CD4-positive, alpha-beta T cell (primary cell): ENCODE measurements around the gene TOMM40L. TPM values are rescaled to one million over a fixed set of nuclear protein-coding genes. Genes with fewer than 3 reads are reported as not detected.
A peak's percentile ranks its signal among the peaks of the same experiment; 100 is the strongest.

ENCODE experiments used
- ATAC-seq: fragments of 200-7000 bp; cut with Tn5 transposase; one replicate; pipeline ENCODE4 v1.10.0; 2022; ENCODE audit warnings: mild to moderate bottlenecking; ENCODE audit not compliant: poor library complexity
- CTCF ChIA-PET: fragments of 350-600 bp; sonication (Branson Sonifier 250); formaldehyde crosslinking; loops from one replicate; lab custom pipeline; 2021; ENCODE audit warnings: antibody characterized with exemption, inconsistent platforms; lab: Charles Lee
- POLR2A ChIA-PET: fragments of 350-600 bp; sonication (Branson Sonifier 250); formaldehyde crosslinking; loops from one replicate; lab custom pipeline; 2021; ENCODE audit warnings: antibody characterized with exemption, inconsistent platforms; lab: Charles Lee
- DNase-seq, 14 experiments: peaks; one replicate each; pipeline ENCODE4 v3.0.0-alpha.2; 2013 to 2020; ENCODE audit warnings: mixed read lengths in 2 of 14
- H3K27ac ChIP-seq, 2 donors: one replicate each; pipeline versions ENCODE4 v1.5.1 to v1.7.0; 2013; ENCODE audit warnings: low read length in 2 of 2, low read depth in 1 of 2, mild to moderate bottlenecking in 1 of 2
- H3K27me3 ChIP-seq, 2 experiments: 1 replicate in 1 of 2; 2 replicates in 1 of 2; pipeline versions ENCODE4 v1.6.1 to v1.7.0; 2013; ENCODE audit warnings: low read length in 2 of 2, control low read depth in 1 of 2, mild to moderate bottlenecking in 1 of 2, moderate library complexity in 1 of 2; ENCODE audit not compliant: insufficient read depth in 2 of 2, control insufficient read depth in 1 of 2
- H3K36me3 ChIP-seq: one replicate; pipeline ENCODE4 v1.6.1; 2013; ENCODE audit warnings: low read length, control low read depth; ENCODE audit not compliant: insufficient read depth
- H3K4me1 ChIP-seq: one replicate; pipeline ENCODE4 v1.6.1; 2013; ENCODE audit warnings: low read length, control low read depth; ENCODE audit not compliant: insufficient read depth
- H3K4me3 ChIP-seq: one replicate; pipeline ENCODE4 v1.5.1; 2013; ENCODE audit warnings: mild to moderate bottlenecking, low read length, moderate library complexity
- H3K9me3 ChIP-seq, 2 experiments: 1 replicate in 1 of 2; 2 replicates in 1 of 2; pipeline versions ENCODE4 v1.6.1 to v1.7.0; 2013; ENCODE audit warnings: low read length in 2 of 2, mild to moderate bottlenecking in 2 of 2, control low read depth in 1 of 2, moderate library complexity in 1 of 2; ENCODE audit not compliant: control insufficient read depth in 1 of 2, insufficient read depth in 1 of 2
- H3K27ac Mint-ChIP-seq: one replicate; pipeline ENCODE4 v1.8.0; 2020; ENCODE audit warnings: mixed read lengths
- H3K27me3 Mint-ChIP-seq: one replicate; pipeline ENCODE4 v1.8.0; 2021; ENCODE audit warnings: mixed read lengths
- H3K36me3 Mint-ChIP-seq: one replicate; pipeline ENCODE4 v1.8.0; 2021; ENCODE audit warnings: low read depth, mixed read lengths
- H3K4me1 Mint-ChIP-seq: one replicate; pipeline ENCODE4 v1.8.0; 2021; ENCODE audit warnings: low read depth, mixed read lengths
- H3K4me3 Mint-ChIP-seq: one replicate; pipeline ENCODE4 v1.8.0; 2020; ENCODE audit warnings: mild to moderate bottlenecking, mixed read lengths
- H3K9me3 Mint-ChIP-seq: one replicate; pipeline ENCODE4 v1.8.0; 2020; ENCODE audit warnings: mixed read lengths
- intact Hi-C, 2 experiments: fragments of 100-400 bp; cut with DNase I in 1 of 2; cut with micrococcal nuclease in 1 of 2; formaldehyde crosslinking; loops; one replicate each; pipeline versions ENCODE4 v1.15.1 to v1.9.0; 2023 to 2025; cut with DNase I, micrococcal nuclease
- total RNA-seq, 174 experiments: library from RNA in 2 of 174; stranded (reverse) in 2 of 174; gene quantifications; one replicate each; pipeline ENCODE4 v1.2.3 and lab custom pipeline; 2021 to 2026
- TF ChIP-seq, protein P1 (sequence below): fragments of 200-600 bp; IDR thresholded peaks from one replicate; pipeline ENCODE4 v1.8.0; 2022; ENCODE audit warnings: antibody characterized with exemption, mild to moderate bottlenecking

TOMM40L gene
- total RNA-seq, 2 experiments from 2014 or later: 3.2 to 4.1 TPM

DNA sequence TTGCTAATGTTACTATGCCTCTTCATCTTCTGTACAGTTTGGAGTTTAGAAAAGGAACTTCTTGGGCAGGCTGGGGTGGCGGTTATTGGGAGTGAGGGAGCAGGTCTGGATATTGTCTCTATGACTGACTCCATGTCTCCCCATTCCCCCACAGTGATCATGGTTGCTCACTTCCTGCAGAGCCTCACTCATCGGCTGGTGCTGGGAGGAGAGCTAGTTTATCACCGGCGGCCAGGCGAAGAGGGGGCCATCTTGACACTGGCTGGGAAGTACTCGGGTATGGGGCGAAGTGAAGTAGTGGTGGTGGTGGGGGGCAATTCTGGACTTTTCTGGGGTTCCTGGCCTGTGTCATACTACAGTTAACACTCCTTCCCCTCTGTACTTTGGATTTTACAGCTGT lies 2.2 kb downstream of the TOMM40L start:
- DNase-seq (no peak), ATAC-seq (no peak)
- ChIA-PET CTCF (interaction anchor here (1.4 to 3.3 kb wide), 3 partner anchors 26 to 151 kb away, joined by 3 to 43 read pairs (median 30); partner anchors contain the start of gene NDUFS2), POLR2A (interaction anchor here (1.1 to 3.4 kb wide), 3 partner anchors 26 to 154 kb away, joined by 3 to 33 read pairs (median 5); partner anchors contain the start of gene NDUFS2)
- peaks cover 29% of the 10 kb centered on the region for H3K36me3 Mint-ChIP-seq
- Histone ChIP-seq H3K4me1 (peaks cover 32% of the 10 kb centered on the region), H3K36me3 (peaks cover 23% of the 10 kb centered on the region), H3K27me3 (no peaks in the 10 kb centered on the region), H3K4me3 (no peak overlapping the region), H3K9me3 (no peaks in the 10 kb centered on the region), H3K27ac (no peak overlapping the region)
- H3K9me3 Mint-ChIP-seq: no peaks in the 10 kb centered on the region
- peaks cover 39% of the 10 kb centered on the region for H3K4me1 Mint-ChIP-seq
- TF ChIP-seq, protein P1, sequence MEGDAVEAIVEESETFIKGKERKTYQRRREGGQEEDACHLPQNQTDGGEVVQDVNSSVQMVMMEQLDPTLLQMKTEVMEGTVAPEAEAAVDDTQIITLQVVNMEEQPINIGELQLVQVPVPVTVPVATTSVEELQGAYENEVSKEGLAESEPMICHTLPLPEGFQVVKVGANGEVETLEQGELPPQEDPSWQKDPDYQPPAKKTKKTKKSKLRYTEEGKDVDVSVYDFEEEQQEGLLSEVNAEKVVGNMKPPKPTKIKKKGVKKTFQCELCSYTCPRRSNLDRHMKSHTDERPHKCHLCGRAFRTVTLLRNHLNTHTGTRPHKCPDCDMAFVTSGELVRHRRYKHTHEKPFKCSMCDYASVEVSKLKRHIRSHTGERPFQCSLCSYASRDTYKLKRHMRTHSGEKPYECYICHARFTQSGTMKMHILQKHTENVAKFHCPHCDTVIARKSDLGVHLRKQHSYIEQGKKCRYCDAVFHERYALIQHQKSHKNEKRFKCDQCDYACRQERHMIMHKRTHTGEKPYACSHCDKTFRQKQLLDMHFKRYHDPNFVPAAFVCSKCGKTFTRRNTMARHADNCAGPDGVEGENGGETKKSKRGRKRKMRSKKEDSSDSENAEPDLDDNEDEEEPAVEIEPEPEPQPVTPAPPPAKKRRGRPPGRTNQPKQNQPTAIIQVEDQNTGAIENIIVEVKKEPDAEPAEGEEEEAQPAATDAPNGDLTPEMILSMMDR: no peak
- intact Hi-C loops: loop anchor here (2.0 to 10.0 kb wide), 3 partner anchors 63 to 517 kb away; partner anchors contain the start of gene DUSP12 (in 2 of the 2)
- peak overlapping the region; percentile 33 for H3K27ac Mint-ChIP-seq
- H3K27me3 Mint-ChIP-seq: no peaks in the 10 kb centered on the region
- no peak overlapping the region for H3K4me3 Mint-ChIP-seq

DNA sequence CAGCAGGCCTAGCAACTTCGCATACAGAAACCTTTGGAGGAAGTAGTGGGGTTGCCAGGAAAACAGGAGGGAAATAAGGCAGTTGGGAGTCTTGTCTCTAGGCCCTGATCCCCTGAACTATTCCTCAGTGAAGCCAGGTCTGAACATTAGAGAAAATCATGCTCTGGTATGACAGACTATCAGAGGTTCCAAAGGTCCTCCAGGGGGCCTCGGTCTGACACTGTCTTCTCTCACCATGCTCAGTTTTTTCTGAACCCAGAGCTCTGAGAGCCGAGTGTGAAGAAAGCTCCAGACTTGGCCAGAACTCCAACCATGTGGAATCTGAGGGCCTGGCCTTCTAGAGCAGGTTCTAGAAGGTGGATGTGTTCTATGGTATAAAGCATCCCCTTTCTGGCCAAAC lies 4.0 kb downstream of the TOMM40L start:
- Mint-ChIP-seq H3K36me3 (peaks cover 29% of the 10 kb centered on the region), H3K4me3 (no peak overlapping the region), H3K27me3 (no peaks in the 10 kb centered on the region), H3K4me1 (peaks cover 32% of the 10 kb centered on the region), H3K27ac (no peak overlapping the region), H3K9me3 (no peaks in the 10 kb centered on the region)
- Histone ChIP-seq H3K27ac (no peak overlapping the region), H3K4me3 (no peak overlapping the region), H3K27me3 (no peaks in the 10 kb centered on the region), H3K9me3 (no peaks in the 10 kb centered on the region), H3K4me1 (peaks cover 32% of the 10 kb centered on the region), H3K36me3 (peaks cover 23% of the 10 kb centered on the region)
- TF ChIP-seq, protein P1: no peak
- intact Hi-C loops: loop anchor here (2.0 to 10.0 kb wide), 3 partner anchors 61 to 515 kb away; partner anchors contain the start of gene DUSP12 (in 2 of the 2)
- ChIA-PET POLR2A (no interaction called here), CTCF (interaction anchor here (0.9 to 1.2 kb wide), 2 partner anchors 23 to 76 kb away, joined by 3 read pairs; no protein-coding TSS in a partner anchor)
- no peak for ATAC-seq
- DNase-seq: no peak

DNA sequence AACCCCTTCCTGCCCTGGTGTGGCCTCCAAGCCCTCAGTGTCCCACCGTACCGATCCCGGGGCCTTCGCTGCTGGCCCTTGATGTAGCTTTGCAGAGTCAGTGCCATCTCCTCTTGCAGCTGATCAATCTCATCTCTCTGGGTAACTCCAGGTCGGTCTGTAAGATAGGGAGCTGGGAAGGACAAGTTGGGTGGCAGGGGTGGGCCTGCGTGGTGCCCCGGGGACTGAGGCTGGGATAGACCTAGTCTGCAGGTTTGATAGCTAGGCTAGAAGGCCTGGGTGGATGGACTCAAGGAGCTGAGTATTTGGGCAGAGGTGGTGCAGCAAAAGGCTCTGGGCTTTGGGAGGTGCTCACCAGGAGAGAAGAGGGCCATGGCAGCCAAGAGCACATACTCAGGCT lies 4.9 kb downstream of the TOMM40L start:
- no peak overlapping the region for H3K27ac Mint-ChIP-seq
- DNase-seq: no peak

More for the DNA sequence above, 4.9 kb downstream of the TOMM40L start:
- TF ChIP-seq, protein P1: no peak
- POLR2A ChIA-PET: interaction anchor here (0.7 kb wide), 1 partner anchor 15 kb away, joined by 3 read pairs; no protein-coding TSS in a partner anchor
- Histone ChIP-seq H3K27ac (no peak overlapping the region), H3K36me3 (peaks cover 23% of the 10 kb centered on the region), H3K9me3 (no peaks in the 10 kb centered on the region), H3K27me3 (no peaks in the 10 kb centered on the region), H3K4me1 (peaks cover 24% of the 10 kb centered on the region), H3K4me3 (no peak overlapping the region)
- ATAC-seq: no peak
- H3K36me3 Mint-ChIP-seq: peaks cover 29% of the 10 kb centered on the region
- H3K4me3 Mint-ChIP-seq: no peak overlapping the region
- intact Hi-C loops: no loop called here
- CTCF ChIA-PET: interaction anchor here (0.9 to 2.2 kb wide), 4 partner anchors 24 to 137 kb away, joined by 3 to 8 read pairs (median 3); partner anchors contain the start of gene CFAP126
- no peaks in the 10 kb centered on the region for H3K9me3 Mint-ChIP-seq
- peaks cover 25% of the 10 kb centered on the region for H3K4me1 Mint-ChIP-seq
- no peaks in the 10 kb centered on the region for H3K27me3 Mint-ChIP-seq
